C4-2B (cell line): Measurements from ENCODE around the gene PDE6A.

ENCODE experiments used
- ZFX ChIP-seq: fragments of 450-650 bp; IDR thresholded peaks from 2 replicates; pipeline ENCODE4 v1.6.1; 2017
- TF ChIP-seq, protein P1 (sequence below): fragments of 450-650 bp; conservative IDR thresholded peaks from 2 replicates; pipeline ENCODE4 v1.5.1; 2017; ENCODE audit warnings: mild to moderate bottlenecking

DNA sequence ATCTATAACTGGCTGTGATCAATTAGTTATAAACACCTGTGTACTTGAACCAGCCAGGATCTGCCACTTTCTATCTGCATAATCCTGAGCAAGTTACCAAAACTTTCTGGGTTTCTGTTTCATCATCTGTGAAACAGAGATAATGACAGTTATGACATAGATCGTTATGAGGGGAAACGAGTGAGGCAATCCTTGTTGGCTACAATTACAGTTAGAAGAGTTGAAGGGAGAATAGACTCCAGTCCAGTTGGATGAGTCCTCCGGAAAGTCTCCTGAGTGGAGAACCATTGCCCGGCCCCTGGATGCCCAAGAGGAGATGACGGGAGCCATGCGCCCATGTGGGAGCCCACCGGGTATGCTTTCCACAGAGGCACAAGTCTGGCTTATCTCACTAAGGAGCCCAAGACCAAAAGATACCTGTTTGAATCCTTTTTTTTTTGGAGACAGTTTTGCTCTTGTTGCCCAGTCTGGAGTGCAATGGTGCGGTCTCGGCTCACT lies 4.5 kb downstream of the PDE6A start:
- TF ChIP-seq, protein P1, sequence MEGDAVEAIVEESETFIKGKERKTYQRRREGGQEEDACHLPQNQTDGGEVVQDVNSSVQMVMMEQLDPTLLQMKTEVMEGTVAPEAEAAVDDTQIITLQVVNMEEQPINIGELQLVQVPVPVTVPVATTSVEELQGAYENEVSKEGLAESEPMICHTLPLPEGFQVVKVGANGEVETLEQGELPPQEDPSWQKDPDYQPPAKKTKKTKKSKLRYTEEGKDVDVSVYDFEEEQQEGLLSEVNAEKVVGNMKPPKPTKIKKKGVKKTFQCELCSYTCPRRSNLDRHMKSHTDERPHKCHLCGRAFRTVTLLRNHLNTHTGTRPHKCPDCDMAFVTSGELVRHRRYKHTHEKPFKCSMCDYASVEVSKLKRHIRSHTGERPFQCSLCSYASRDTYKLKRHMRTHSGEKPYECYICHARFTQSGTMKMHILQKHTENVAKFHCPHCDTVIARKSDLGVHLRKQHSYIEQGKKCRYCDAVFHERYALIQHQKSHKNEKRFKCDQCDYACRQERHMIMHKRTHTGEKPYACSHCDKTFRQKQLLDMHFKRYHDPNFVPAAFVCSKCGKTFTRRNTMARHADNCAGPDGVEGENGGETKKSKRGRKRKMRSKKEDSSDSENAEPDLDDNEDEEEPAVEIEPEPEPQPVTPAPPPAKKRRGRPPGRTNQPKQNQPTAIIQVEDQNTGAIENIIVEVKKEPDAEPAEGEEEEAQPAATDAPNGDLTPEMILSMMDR, result no peak
- TF ChIP-seq ZFX, result no peak
